RWPE1 (cell line): ENCODE results near the gene CCDC91.
"Not testable (repeated sequence)": the region's sequence is repeated elsewhere in the genome, so short reads cannot be mapped to it uniquely, and the experiment has no call there.

Source experiments
- CTCF ChIA-PET: fragments of 350-600 bp; sonication (Branson Sonifier 250); formaldehyde crosslinking; extraction: SDS; loops from one replicate; lab custom pipeline; 2021; lab: Yijun Ruan, JAX
- POLR2A ChIA-PET: fragments of 400-600 bp; formaldehyde crosslinking; extraction: SDS; loops from one replicate; lab custom pipeline; 2020; ENCODE audit warnings: antibody characterized with exemption; ENCODE audit not compliant: low non-redundant PET; lab: Yijun Ruan, JAX
- DNase-seq: peaks from one replicate; pipeline ENCODE4 v3.0.0; 2012; ENCODE audit warnings: low spot score
- H3K27ac ChIP-seq: fragments of 450-650 bp; 2 replicates; pipeline ENCODE4 v1.5.1; 2017
- TF ChIP-seq, protein P1 (sequence below): fragments of 450-650 bp; conservative IDR thresholded peaks from 2 replicates; pipeline ENCODE4 v1.5.1; 2017; ENCODE audit warnings: low read depth, mild to moderate bottlenecking

Gene CCDC91

DNA sequence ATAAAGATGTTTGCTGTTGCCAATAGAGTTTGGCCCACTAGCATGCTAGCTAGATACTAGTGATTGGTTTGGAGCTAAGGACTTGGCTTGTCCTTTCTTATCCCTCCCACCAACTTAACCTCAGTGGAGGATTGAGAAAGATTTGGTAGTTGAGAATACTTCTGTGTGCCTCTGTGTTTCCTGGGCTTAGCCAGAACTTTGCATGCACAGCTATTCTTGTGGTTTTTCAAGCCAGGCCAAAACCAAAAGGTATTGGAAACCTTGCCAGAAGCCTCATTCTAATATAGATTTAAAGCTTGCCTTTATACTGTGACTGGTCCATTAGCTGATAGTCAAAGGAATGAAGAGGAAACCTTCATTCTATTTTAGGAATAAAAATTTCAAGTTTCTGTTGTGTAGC lies 188.5 kb downstream of the CCDC91 start:
- TF ChIP-seq, protein P1, sequence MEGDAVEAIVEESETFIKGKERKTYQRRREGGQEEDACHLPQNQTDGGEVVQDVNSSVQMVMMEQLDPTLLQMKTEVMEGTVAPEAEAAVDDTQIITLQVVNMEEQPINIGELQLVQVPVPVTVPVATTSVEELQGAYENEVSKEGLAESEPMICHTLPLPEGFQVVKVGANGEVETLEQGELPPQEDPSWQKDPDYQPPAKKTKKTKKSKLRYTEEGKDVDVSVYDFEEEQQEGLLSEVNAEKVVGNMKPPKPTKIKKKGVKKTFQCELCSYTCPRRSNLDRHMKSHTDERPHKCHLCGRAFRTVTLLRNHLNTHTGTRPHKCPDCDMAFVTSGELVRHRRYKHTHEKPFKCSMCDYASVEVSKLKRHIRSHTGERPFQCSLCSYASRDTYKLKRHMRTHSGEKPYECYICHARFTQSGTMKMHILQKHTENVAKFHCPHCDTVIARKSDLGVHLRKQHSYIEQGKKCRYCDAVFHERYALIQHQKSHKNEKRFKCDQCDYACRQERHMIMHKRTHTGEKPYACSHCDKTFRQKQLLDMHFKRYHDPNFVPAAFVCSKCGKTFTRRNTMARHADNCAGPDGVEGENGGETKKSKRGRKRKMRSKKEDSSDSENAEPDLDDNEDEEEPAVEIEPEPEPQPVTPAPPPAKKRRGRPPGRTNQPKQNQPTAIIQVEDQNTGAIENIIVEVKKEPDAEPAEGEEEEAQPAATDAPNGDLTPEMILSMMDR = no peak
- ChIA-PET POLR2A (no interaction called here), CTCF (interaction anchor here (0.6 kb wide), 1 partner anchor 8 kb away, joined by 3 read pairs; no protein-coding TSS in a partner anchor)
- no peak for DNase-seq
- H3K27ac ChIP-seq = no peak overlapping the region

DNA sequence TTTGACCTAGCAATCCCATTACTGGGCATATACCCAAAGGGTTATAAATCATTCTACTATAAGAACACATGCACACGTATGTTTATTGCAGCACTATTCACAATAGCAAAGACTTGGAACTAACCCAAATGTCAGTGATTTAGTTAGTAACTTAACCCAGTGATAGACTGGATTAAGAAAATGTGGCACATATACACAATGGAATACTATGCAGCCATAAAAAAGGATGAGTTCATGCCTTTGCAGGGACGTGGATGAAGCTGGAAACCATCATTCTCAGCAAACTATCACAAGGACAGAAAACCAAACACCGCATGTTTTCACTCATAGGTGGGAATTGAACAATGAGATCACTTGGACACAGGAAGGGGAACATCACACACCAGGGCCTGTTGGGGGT lies 189.5 kb downstream of the CCDC91 start:
- CTCF ChIA-PET = not testable (repeated sequence)

DNA sequence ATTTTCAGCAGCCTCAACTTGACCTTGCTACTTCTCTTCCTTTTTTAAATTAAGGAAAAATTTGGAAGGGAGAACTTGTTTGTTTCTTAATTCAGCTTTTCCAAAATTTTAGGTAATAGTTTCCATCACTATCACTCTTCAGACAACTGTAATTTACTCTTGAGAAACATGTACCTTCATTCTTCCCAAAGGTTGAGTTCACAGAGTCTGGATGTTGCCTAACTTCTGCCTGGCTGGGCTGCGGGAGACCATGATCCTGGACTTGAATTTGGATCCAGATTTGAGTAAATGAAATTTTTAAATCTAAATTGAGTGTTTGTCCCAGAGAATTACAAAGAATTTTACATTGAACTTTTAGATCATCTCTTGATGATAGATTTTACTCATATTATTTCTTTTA lies 193.1 kb downstream of the CCDC91 start:
- TF ChIP-seq, protein P1 = no peak
- POLR2A ChIA-PET = no interaction called here

More for the DNA sequence above, 189.5 kb downstream of the CCDC91 start:
- H3K27ac ChIP-seq, POLR2A ChIA-PET, DNase-seq: not testable (repeated sequence)

DNA sequence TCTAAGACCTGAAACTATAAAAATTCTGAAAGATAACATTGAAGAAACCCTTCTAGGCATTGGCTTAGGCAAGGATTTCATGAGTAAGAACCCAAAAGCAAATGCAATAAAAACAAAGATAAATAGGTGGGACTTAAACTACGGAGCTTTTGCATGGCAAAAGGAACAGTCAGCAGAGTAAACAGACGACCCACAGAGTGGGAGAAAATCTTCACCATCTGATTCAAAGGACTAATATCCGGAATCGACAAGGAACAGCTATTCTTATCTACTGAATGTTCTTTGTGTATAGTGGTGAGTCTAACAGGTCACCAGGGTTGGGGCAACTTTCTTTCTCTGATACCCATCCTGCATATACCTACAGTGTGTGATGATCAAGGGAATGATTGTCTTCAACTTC lies 198.6 kb downstream of the CCDC91 start:
- POLR2A ChIA-PET = no interaction called here
- TF ChIP-seq, protein P1 = no peak

More for the DNA sequence above, 193.1 kb downstream of the CCDC91 start:
- DNase-seq = no peak
- CTCF ChIA-PET = interaction anchor here (0.6 kb wide), 1 partner anchor 51 kb away, joined by 5 read pairs; no protein-coding TSS in a partner anchor
- H3K27ac ChIP-seq = no peak overlapping the region

DNA sequence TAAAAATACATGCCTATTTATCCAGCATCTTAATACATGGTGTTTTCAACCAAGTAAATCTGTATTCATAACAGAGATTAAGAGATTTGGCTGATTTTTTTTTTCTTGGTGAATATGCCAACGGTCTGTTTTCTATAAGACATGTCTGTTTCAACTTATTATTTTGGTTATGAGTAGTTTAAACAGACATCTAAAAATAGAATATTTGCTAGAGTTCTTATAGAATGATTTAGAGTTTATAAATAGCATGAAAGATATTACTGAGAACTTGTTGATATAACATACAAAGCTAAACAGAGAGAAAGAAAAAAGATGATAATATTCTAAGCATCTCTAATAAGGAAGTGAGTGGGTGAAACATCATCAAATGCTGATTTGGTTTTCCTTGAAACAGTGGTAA lies 199.9 kb downstream of the CCDC91 start:
- no peak for DNase-seq
- CTCF ChIA-PET = interaction anchor here (0.6 kb wide), 2 partner anchors 127 to 168 kb away, joined by 3 to 4 read pairs; no protein-coding TSS in a partner anchor
- no peak overlapping the region for H3K27ac ChIP-seq
- TF ChIP-seq, protein P1 = no peak
- POLR2A ChIA-PET = no interaction called here

More for the DNA sequence above, 198.6 kb downstream of the CCDC91 start:
- CTCF ChIA-PET = no interaction called here
- DNase-seq = no peak
- H3K27ac ChIP-seq = no peak overlapping the region

DNA sequence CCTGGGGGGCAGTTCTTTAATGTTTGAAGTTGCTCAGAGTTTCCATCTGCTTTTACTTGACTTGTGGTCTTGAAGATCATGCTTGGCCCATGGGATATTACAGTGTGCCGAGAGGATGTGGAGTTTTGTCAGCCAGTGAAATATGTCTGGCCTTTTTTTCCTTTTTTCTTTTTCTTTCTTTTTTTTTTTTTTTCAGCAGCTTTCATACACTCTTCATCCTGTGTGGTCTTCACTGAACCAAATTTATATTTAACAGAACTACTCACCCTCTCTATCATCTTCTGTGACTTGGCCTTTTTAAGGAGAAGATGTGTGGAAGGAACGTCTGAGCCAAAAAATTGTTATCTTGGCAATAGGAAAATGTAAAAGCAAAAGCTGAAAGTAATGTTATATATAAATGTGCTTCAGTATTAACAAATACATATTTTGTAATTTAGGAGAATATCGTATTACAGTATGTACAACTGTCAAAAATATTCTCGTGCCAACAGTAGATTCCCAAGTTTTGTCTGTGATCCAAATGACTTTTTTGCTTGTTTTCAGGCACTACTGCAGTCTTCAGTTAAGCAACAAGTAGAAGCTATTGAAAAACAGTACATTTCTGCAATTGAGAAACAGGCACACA lies 200.6 kb downstream of the CCDC91 start:
- DNase-seq = no peak
- ChIA-PET POLR2A (no interaction called here), CTCF (interaction anchor here (0.6 kb wide), 2 partner anchors 162 to 195 kb away, joined by 3 read pairs; no protein-coding TSS in a partner anchor)
- TF ChIP-seq, protein P1 = no peak
- no peak overlapping the region for H3K27ac ChIP-seq

DNA sequence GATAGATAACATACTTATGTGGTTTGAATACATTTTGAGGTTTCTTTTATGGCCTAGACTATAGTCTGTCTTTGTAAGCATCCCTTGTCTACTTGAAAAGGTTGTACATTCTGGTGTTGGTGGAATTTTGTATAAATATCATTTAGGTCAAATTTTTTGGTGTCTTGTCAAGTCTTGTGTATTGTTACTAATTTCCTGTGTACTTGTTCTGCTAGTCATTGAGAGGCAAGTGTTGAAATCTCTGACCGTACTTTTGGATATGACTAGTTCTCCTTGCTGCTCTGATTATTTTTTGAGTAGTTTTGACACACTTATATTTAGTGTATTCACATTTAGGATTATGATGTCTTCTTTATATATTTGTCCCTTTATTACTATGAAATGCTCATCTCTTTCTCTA lies 219.6 kb downstream of the CCDC91 start:
- no peak for DNase-seq
- ChIA-PET CTCF (no interaction called here), POLR2A (no interaction called here)
- H3K27ac ChIP-seq = no peak overlapping the region
- TF ChIP-seq, protein P1 = no peak
